Measurements from ENCODE around the gene FMNL2.

- no peak for TF ChIP-seq CTCF (IDR thresholded peaks at IDR 0.05)
- TF ChIP-seq EP300 (IDR thresholded peaks at IDR 0.05) = no peak
- no peak for TF ChIP-seq POLR2A (IDR thresholded peaks at IDR 0.05)
These were observed 40.2 kb downstream of the FMNL2 start for GRCh38 chr2:152375174-152375573.
